ENCODE results near the gene SCRT2.

- no peak for TF ChIP-seq POLR2A (IDR thresholded peaks at IDR 0.05; ENCODE audit: low read length)
- TF ChIP-seq GATA1 (IDR thresholded peaks at IDR 0.05; ENCODE audit: low read depth, low read length) = no peak
These were observed 33.8 kb upstream of the SCRT2 start for GRCh38 chr20:709423-709822.

Measured in erythroblast (primary cell).